GM04503 (cell line): ENCODE results near the gene SH3BGRL2.

Experiments
- DNase-seq: peaks from one replicate; pipeline ENCODE4 v3.0.0-alpha.2; 2012; ENCODE audit warnings: low read depth

The SH3BGRL2 gene

GRCh38 chr6:79630883-79631692 is at the start of gene SH3BGRL2:
SH3BGRL2 (plus strand) TSS chr6:79631329; CDS start chr6:79631462, 133 bp downstream.
- DNase-seq, result peak; percentile 4

- no peak for DNase-seq
Observed at GRCh38 chr6:79584332-79584731, 46.8 kb upstream of the SH3BGRL2 start.

- DNase-seq, result no peak
Observed at GRCh38 chr6:79586548-79586947, 44.6 kb upstream of the SH3BGRL2 start.

DNA sequence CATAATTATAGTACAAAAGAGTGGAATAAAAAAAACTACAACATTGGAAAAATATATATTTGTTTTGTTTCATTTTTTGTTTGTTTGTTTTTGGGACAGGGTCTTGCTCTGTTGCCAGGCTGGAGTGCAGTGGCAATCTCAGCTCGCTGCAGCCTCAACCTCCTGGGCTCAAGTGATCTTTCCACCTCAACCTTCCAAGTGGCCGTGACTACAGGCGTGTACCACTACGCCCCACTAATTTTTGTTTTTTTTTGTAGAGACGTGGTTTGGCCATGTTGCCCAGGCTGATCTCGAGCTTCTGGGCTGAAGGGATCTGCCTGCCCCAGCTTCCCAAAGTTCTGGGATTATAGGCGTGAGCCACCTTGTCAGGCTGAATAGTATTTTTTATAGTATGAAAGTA is 41.4 kb upstream of the SH3BGRL2 start:
- no peak for DNase-seq

GRCh38 chr6:79597155-79597554 is 34.0 kb upstream of the SH3BGRL2 start:
- DNase-seq, result no peak

DNA sequence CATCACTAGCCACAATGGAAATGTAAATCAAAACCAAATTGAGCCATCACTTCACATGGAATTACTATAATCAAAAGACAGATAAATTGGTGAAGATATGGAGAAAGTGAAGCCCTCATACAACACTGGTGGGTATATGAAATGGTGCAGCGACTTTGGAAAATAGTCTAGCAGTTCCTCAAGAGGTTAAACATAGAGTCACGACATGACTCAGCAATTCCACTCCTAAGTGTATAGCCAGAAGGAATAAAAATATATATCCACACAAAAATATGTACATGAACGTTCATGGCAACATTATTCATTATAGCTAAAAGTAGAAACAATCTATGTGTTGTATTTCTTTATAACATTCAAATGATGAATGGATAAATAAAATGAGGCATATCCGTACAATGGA is 33.1 kb upstream of the SH3BGRL2 start:
- DNase-seq, result no peak

- no peak for DNase-seq
Observed at GRCh38 chr6:79599725-79600259, 31.3 kb upstream of the SH3BGRL2 start.

- DNase-seq, result no peak
Observed at GRCh38 chr6:79600313-79600712, 30.8 kb upstream of the SH3BGRL2 start.

GRCh38 chr6:79600812-79601609 is 30.1 kb upstream of the SH3BGRL2 start:
- peak; percentile 10 for DNase-seq

DNA sequence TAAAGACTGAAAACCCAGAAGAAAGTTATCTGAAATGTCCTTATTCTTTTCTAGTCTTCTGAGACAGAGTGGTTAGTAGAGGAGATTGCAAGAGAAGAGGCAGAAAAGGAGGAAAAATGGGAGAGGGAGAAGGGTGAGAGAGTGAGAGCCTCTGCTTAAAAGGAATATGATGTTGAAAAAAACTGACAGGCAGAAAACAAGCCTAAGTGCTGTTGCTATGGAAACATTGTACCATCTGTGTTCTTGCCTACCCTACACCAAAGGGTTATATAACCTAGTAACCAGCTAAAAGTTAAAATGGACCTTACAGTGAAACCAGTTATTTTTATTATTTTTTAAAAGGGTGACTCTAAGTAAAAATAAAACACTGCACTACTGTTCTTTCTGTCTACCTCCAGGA is 28.3 kb upstream of the SH3BGRL2 start:
- DNase-seq, result no peak

DNA sequence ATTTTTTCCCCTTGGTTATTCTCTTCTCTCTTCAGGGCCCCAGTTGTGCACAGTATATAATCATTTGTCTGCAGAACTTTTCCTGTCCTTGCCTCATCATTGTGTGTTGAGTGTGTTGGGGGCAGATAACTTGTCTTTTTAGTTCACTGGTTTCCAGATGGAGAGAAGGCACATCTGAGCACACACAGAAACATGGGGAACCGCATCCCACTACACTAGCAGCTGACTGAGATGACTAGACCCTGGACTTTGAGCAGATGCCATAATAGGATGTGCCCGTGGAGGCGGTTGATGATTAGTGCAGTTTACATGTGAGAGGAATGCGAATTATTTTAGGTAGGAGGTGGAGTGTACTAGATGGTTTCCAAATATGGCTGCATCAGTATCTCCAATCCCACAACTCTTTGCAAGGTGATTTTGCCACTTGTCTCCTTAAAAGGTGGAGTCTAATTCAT is 26.5 kb upstream of the SH3BGRL2 start:
- DNase-seq, result no peak

- DNase-seq, result no peak
Observed at GRCh38 chr6:79605061-79605460, 26.1 kb upstream of the SH3BGRL2 start.

DNA sequence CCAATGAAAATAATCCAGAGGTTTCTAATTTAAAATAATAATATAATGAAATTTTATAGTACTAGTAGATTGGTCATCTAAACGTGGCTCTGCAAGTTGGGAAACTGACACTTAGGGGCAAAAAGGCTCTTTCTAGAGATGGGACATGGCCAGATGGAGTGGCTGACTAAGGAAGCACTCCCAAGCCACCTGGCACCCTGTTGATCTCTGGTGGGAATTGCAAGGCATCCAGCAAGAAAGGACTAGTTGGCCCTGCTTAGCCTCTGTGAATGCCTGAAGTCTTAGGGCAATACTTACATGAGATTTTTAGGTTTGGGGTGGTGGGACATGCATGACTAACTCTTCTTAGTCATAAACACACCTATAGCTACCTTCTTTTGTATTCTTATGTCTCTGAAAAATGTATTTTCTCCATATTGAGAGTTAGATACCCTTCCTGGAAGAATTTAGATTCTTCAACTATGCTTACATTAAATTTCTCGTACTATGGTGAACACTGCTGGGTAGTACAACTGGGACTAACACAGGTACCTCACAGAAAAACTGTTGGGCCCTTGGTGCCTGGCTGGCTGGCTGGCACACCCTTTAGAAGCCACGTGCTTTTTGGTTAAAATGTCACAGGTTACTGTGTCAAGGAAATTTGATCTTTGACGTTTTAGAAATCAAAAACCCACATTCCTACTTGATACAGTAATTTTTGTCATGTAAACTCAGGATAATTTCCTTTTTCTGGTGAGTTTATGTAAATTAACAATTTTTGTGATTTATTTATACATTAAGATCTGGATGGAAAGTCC is 25.0 kb upstream of the SH3BGRL2 start:
- no peak for DNase-seq

- DNase-seq, result no peak
Observed at GRCh38 chr6:79607000-79607399, 24.1 kb upstream of the SH3BGRL2 start.

DNA sequence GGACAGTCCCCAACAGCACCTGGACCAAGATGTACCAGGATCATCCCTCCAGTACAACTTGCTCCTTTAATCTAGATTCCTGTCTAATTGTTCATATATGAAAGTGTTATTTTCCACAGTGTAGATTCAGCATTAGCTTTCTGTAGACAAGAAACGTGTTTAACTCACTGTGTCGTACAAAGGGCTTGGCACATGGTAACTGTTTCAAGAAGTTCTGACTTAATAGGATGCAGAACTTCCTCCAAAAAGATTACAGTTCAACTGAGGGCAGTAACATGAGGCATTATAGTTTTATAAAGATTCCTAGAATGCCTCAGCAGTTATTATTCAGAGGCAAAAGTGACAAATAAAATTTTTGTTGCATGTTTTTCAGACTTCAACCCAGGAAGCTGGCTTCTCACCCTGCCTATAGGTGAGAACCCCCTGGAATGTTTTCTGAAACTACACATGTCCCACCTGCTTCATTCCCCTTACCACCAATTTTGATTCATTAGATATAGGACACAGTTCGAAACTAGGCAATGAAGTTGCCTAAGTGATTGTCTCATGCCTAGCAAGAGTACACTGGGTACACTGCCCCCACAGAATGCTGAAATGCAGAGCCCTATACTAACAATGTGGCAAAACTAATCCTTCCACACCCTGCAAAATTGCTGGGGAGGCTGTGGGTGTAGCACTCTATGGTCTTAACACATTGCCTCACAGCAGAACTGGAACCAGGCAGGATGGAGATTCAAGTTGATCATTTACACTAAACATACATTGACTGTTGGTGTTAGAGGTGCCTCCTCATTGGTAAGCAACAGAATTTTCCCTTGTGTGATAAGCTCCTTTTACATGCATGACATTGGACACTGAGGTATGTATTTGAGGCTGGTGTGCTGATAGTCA is 22.6 kb upstream of the SH3BGRL2 start:
- no peak for DNase-seq

DNA sequence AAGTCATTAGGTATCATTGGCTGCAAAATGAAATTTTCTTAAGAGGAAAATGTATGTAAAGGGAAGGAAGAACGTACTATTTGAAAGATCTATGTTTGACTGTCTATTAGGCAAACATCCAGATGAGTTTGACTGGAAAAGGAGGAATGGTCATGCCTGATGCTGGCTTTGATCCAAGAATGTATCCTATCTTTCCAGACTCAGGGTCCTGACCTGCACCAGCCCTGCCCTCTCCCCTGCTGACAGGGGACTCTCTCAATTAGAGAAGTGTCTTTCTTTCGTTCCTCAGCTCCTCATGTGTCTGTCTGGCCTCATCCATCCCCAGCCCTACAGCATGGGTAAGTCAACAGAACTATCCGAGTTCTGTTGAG is 21.9 kb upstream of the SH3BGRL2 start:
- no peak for DNase-seq

DNA sequence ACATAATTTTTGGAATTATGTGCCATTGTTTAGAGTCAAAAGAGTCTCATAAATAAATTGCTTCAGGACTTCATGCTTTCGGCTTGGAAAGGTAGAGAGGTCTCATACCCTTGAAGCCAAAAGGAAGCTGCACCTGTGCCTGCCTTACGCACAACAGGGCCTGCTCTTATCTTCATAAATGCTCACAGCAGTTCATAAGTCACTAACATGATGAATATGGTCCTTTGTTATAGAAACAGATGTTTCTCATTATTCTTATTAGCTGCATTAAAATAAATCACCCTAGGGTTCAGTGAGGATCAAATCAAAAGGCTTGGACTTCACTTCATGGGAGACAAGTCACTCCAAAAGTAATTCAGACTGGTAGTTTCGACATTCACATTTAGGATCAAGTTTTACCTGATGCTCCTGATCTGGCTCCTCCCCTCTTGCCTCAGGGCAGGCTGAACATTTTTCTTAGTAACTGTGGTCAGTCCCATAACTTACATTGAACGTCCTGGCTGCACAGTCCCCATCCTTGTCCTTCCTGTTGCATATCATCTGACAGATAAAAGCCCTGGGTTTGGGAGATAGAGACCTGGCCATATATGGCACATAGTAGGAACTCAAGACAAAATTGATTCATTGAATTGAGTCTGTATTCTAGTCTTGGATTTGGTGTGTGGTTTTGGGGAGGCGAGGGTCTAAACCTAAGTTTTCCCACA is 20.7 kb upstream of the SH3BGRL2 start:
- DNase-seq, result no peak

DNA sequence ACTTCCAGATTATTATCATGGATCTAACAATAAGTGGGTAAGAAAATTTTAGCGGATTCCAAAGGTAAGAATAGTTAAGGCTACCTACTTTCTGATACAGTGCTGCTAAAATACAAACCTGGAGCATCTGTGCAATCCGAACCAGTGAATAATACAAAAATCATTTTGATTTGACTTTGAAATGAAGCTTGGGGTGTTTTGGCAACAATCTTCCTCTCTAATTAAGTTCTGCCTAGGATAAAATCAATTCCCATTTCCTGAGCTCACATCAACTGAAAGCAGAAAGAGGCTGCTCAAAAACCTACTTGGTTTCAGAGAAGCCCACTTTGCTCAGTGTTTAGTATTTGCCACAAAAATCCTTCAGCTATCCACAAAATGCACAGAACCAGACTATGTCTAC is 18.7 kb upstream of the SH3BGRL2 start:
- DNase-seq, result no peak

GRCh38 chr6:79612918-79613317 is 18.2 kb upstream of the SH3BGRL2 start:
- DNase-seq, result no peak

DNA sequence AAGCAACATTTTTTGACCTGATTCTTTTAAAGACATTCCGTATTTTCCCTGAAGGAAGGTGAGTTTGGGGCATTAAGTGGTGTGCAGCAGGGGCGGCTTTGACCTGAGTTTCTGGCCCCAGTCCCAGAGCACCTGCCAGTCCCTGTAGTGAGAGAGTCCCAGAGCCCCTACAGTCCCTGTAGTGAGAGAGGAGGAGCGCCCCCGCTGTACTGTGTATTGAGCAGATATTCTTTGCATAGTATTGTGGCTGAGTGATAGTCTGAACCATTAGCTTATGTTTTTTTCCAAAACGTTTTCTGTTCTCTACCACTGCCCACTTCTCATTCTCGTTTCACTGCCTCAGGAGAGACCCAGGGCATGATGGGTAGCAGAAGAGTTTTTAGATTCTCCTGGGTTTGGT is 17.2 kb upstream of the SH3BGRL2 start:
- DNase-seq, result no peak
